Glomerular visceral epithelial cell (primary cell): ENCODE data around the gene NBPF4.
"Not testable (repeated sequence)": the region's sequence is repeated elsewhere in the genome, so short reads cannot be mapped to it uniquely, and the experiment has no call there.

ENCODE experiments used
- DNase-seq: peaks from one replicate; pipeline ENCODE4 v3.0.0-alpha.2; 2016; ENCODE audit errors: extremely low spot score

Gene NBPF4

GRCh38 chr1:108243976-108244375 is at the start of gene NBPF4:
Gene NBPF4, minus strand, starts transcription at chr1:108244076. Its CDS starts 315 bp downstream, at chr1:108243761.
- not testable (repeated sequence) for DNase-seq

- DNase-seq: not testable (repeated sequence)
These were observed 38.8 kb upstream of the NBPF4 start for GRCh38 chr1:108282528-108283257.

- DNase-seq: not testable (repeated sequence)
These were observed 28.8 kb upstream of the NBPF4 start for GRCh38 chr1:108272485-108273327.

- not testable (repeated sequence) for DNase-seq
These were observed 23.2 kb upstream of the NBPF4 start for GRCh38 chr1:108267097-108267496.

- DNase-seq: not testable (repeated sequence)
These were observed 18.1 kb upstream of the NBPF4 start for GRCh38 chr1:108261967-108262366.

- DNase-seq: not testable (repeated sequence)
These were observed 17.6 kb upstream of the NBPF4 start for GRCh38 chr1:108261519-108261918.

- not testable (repeated sequence) for DNase-seq
These were observed 16.8 kb upstream of the NBPF4 start for GRCh38 chr1:108260578-108261259.

GRCh38 chr1:108255426-108255825 is 11.6 kb upstream of the NBPF4 start:
- DNase-seq: not testable (repeated sequence)

- not testable (repeated sequence) for DNase-seq
These were observed 4.5 kb downstream of the NBPF4 start for GRCh38 chr1:108239426-108239825.

GRCh38 chr1:108235308-108235707 is 8.6 kb downstream of the NBPF4 start:
- DNase-seq: not testable (repeated sequence)

- not testable (repeated sequence) for DNase-seq
These were observed 11.7 kb downstream of the NBPF4 start for GRCh38 chr1:108232183-108232582.

GRCh38 chr1:108229976-108230375 is 13.9 kb downstream of the NBPF4 start:
- DNase-seq: not testable (repeated sequence)

- DNase-seq: not testable (repeated sequence)
These were observed 16.1 kb downstream of the NBPF4 start for GRCh38 chr1:108227772-108228171.

GRCh38 chr1:108226855-108227254 is 17.0 kb downstream of the NBPF4 start:
- not testable (repeated sequence) for DNase-seq

- not testable (repeated sequence) for DNase-seq
These were observed 20.6 kb downstream of the NBPF4 start for GRCh38 chr1:108223226-108223625.

GRCh38 chr1:108217515-108218174 is 26.2 kb downstream of the NBPF4 start:
- not testable (repeated sequence) for DNase-seq

- not testable (repeated sequence) for DNase-seq
These were observed 26.9 kb downstream of the NBPF4 start for GRCh38 chr1:108217007-108217406.

- DNase-seq: not testable (repeated sequence)
These were observed 27.6 kb downstream of the NBPF4 start for GRCh38 chr1:108216028-108216890.

- peak; percentile 22 for DNase-seq
These were observed 29.0 kb downstream of the NBPF4 start for GRCh38 chr1:108214641-108215465.

- DNase-seq: no peak
These were observed 32.9 kb downstream of the NBPF4 start for GRCh38 chr1:108211014-108211413.
